ENCODE measurements around the gene ITGB5. TPM values are rescaled to one million over a fixed set of nuclear protein-coding genes. Genes with fewer than 3 reads are reported as not detected.
"Not testable (repeated sequence)": the region's sequence is repeated elsewhere in the genome, so short reads cannot be mapped to it uniquely, and the experiment has no call there.

Gene ITGB5
- total RNA-seq, 2 donors from 2014 or later = 86.1 to 119 TPM

DNA sequence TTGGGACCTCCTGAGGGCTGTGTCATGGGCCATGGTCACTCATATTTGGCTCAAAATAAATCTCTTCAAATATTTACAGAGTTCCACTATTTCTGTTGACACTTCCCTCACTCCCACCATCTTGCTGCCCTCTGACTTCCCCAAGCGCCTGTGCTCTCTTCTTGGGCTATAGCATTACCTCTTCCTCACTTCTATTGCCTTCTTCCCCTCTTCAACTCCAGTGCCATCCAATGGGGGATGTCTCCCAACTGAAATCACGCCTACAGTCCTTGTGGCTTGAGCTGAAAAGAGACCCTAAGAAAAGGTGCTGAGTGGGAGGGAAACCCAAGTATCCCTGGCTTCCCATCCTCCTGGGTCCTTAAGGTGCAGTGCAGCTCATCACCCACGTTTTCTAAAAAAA is 135.1 kb downstream of the ITGB5 start:
- no peak for DNase-seq
- ATAC-seq = no peak
- intact Hi-C loops (cut with DNase I) = no loop called here

DNA sequence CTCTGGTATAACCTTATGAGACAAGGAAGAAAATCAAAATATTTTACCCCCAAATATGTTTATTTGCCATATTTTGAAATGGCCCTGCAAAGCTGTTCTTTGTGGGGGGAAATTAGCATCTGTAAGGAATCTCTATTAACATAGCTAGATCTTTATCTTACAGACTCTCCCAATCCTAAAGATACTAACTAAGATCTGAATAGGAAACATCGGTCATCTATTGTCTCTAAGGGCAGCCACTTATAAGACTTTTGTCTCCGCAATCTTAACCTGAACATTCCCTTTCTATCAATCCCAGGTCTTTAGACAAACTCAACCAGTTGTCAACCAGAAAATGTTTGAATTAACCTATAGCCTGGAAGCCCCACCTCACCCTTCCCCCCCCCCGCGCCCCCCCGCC is 135.7 kb downstream of the ITGB5 start:
- DNase-seq (no peak), ATAC-seq (no peak)
- intact Hi-C loops (cut with DNase I) = no loop called here

DNA sequence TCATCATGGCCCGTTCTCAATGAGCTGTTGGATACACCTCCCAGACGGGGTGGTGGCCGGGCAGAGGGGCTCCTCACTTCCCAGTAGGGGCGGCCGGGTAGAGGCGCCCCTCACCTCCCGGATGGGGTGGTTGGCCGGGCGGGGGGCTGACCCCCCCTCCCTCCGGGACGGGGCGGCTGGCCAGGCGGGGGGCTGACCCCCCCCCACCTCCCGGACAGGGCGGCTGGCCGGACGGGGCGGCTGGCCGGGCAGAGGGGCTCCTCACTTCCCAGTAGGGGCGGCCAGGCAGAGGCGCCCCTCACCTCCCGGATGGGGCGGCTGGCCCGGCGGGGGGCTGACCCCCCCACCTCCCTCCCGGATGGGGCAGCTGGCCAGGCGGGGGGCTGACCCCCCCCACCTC is 137.3 kb downstream of the ITGB5 start:
- intact Hi-C loops (cut with DNase I); ATAC-seq: not testable (repeated sequence)

DNA sequence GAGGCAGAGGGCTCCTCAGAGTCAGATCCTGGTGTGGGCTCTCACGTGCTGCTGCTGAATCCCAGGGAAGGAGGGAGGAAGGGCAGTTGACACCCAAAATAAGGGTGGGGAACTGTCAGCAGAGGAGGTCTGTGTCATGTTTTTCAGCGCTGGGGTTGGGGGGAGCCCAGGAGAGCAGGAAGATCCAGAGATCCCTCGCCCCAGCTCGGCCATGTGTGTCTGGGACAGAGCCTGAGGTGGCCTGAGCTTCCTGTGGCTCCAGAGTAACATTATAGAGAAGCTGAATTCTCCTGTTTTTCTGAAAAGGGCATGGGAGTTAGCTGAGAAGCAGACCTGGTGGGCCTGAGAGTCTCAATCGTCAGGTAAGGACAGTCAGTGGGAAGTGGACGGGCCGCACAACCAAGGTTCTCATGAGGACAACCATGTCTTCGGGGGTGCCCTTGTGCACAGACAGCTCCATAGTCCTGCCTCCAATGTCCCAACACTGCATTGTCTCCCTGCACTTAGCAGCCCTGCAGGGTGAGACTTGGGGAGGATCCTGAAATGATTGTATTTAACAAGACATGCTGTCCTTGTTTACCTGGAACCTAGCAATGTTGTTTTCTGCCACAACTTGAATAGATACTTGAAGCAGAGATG is 138.5 kb downstream of the ITGB5 start:
- DNase-seq (no peak), ATAC-seq (no peak)
- intact Hi-C loops (cut with DNase I) = no loop called here

More for the DNA sequence above, 137.3 kb downstream of the ITGB5 start:
- DNase-seq = not testable (repeated sequence)

DNA sequence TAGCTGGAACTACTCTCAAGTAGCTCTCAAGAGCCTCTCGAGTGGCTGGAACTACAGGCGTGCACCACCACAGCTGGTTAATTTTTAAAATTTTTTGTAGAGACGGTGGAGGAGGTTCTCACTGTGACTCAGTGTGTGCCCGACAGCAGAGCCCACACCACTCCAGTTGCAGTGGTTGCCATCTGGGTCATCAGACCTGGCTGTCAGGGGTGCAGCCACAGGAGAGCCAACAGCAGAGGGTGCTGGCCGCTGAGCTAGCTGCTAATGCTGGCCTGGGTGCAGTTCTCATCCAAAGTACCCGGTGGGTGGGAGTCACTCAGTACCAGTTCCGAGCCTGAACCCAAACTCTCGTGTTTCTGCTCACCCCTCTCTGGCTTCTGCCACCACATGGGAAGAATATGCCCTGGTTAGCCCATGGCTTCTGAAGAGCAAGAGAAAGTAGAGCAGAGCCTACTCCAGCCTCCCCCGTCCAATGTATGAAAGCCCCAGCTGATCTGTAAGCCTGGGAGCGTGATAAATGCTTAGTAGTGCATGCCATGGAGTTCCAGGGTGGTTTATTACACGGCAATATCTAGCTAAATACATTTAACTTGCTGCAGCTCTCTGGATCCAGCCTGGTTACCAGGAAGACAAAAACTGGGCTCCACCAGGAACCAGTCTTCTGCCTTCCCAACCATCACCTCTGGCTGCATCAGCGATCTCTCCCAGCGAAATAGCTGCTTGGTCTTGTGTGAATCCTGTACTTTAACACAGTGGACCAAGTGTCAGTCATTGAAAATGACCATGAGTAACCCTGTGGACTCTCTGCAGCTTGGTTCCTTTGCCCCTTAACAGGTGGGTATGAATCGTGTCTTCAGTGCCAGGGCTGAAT is 139.8 kb downstream of the ITGB5 start:
- ATAC-seq = no peak
- no peak for DNase-seq
- intact Hi-C loops (cut with DNase I) = no loop called here

DNA sequence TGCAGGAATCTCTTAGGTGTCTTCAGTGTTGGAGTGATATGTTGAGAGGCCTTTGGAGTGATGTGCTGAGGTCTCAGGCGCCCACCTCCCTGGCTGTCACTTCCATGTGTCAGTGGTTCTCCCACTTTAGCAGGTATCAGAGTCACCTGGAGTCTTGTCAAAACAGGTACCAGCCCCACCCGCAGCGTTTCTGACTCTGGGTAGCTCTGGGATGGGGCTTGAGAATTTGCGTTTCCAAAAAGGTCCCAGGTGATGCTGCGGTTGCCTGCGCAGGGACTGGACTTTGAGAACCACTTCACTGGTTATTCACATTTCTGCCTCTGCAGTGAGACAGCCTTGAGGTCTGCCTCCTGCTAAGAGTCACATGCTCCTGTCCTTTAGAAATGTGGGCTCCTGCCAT is 141.4 kb downstream of the ITGB5 start:
- no peak for DNase-seq
- intact Hi-C loops (cut with DNase I) = no loop called here
- ATAC-seq = no peak

DNA sequence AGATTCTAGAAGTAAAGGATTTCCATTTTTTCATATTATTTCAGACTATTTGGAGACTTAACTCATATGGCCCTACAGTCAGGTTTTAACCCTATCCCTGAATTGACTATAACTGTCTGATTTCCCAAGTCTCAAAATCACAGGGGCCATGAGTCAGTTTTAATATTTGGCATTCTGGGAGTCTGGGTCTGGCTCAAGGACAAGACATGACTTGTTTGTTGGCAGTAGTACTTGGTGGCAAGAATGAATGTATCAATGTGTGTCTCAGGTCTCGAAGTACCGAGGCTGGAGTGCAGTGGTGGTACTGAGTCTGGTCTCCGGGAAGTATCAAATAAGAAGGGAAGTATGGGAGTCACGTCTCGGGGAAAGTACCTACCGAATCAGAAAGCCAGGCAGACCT is 146.1 kb downstream of the ITGB5 start:
- peak in 1 of 2 donors; percentile 44 for ATAC-seq
- intact Hi-C loops (cut with DNase I) = no loop called here
- DNase-seq = no peak

DNA sequence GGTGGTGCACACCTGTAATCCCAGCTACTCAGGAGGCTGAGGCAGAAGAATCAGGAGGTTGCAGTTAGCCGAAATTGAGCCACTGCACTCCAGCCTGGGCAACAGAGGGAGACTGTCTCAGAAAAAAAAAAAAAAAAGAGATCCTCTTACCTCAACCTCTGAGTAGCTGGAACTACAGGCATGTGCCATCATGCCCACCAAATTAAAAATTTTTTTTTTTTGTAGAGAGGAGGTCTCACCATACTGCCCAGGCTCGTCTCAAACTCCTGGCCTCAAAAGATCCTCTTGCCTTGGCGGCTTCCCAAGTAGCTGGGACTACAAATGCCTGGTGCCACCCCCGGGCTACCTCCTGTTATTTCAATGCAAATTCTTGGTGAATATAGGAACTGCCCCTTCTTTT is 155.4 kb downstream of the ITGB5 start:
- intact Hi-C loops (cut with DNase I) = no loop called here
- no peak for DNase-seq
- no peak for ATAC-seq

DNA sequence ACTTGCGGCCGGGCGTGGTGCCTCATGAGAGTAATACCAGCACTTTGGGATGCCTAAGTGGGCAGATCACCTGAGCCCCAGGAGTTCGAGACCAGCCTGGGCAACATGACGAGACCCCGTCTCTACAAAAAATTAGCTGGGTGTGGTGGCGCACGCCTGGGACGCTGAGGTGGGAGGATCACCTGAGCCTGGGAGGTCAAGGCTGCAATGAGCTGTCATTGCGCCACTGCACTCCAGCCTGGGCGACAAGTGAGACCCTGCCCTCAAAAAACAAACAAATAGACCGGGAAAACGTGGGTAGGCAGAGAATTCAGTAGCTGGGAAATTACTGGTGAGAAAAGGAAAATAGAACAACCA is 156.2 kb downstream of the ITGB5 start:
- intact Hi-C loops (cut with DNase I) = no loop called here
- ATAC-seq (no peak), DNase-seq (no peak)

DNA sequence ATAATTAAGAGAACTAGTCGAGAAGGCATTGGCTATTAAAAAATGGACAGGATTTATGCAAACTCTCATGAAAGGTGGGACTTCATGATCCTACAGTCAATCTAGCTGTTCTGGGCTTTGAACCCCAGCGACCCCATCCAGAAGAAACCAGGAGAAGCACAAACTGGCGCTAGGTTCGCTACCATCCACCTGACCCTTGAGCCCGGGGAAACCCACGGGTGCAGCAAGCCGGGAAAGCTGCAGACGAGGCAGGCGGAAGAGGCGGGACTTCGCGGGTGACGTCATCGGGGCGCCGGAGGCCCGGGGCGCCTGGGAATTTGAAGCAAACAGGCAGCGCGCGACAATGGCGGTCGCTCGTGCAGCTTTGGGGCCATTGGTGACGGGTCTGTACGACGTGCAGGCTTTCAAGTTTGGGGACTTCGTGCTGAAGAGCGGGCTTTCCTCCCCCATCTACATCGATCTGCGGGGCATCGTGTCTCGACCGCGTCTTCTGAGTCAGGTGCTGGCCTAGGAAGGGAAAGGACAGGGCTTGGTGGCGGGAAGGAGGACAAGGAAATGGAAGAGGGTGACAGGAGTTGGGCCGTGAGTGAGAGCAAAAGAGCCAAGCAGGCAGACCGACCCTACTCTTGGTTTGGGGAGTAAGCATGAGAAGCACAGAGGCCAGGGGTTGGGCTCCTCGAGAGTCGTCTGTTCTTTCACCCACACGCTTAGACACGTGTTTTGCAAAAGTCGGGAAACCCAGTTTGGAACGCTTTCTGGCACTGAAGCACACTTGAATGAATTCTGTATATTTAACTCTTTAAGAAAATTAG is 156.8 kb downstream of the ITGB5 start, which contains the start of gene UMPS:
Gene UMPS (plus strand): TSS at position 324 of the 812 bp plus-strand sequence. CDS start 20 bp downstream, at position 344.
- DNase-seq (peak; percentile 94), ATAC-seq (peak; percentile 98 to 99)
- intact Hi-C loops (cut with DNase I) = no loop called here

DNA sequence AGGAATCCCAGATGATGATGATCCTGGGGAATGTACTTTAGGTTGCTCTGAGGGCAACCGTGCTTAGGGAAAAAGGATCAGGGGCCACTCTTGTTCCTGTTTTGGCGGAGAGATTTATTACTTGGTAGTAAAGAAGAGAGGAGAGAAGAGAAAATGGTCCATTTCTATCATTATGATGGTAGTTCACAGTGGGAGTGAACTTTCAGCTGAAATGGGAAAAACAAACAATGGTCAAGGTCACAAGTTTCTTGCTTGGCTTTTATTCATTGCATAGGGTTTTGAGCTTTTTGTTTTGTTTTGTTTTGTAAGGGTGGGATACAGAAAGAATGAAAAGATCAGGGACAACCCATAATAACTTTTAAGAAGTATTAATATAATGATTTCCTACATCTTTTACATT is 164.6 kb downstream of the ITGB5 start:
- DNase-seq (no peak), ATAC-seq (no peak)
- intact Hi-C loops (cut with DNase I) = no loop called here

DNA sequence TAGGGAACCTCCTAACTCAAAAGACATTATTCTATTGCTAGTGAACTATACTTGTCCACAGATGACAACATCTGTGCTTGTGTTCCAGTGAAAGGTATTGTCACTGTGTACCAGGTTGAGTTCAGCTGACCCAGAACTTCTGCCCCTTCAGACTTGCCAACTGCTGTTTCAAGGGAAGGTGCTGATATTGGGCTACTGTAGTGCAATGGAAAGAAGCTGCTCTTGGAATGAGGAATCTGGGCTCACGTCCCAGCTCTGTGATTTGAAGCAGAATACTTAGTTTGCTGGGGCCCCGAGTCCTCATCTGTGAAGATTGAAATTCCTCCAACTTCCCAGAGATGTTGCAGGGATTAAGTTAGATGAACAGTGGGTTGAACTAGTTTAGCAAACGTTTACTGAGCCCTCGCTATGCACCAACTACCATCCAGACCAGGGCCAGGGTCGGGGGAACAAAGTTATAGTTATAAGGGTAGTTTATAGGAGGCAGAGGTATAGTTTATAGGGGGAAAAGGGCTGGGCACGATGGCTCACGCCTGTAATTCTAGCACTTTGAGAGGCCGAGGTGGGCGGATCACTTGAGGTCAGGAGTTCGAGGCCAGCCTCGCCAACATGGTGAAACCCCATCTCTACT is 172.8 kb downstream of the ITGB5 start:
- intact Hi-C loops (cut with DNase I) = no loop called here
- no peak for DNase-seq
- ATAC-seq = no peak

Small RNA genes within 50 kb of the gene (microRNA-seq; reads per million reads assigned to microRNA genes)
- 0 to 1.2 reads per million in 2 donors for gene MIR544B

Other genes with a start within 250 kb of the ITGB5 start
- 10 to 100 TPM; 14.8 to 18.8 TPM for gene UMPS, start 156.9 kb downstream of the ITGB5 start, total RNA-seq
- gene MUC13, start 47.4 kb upstream of the ITGB5 start, total RNA-seq = not detected
- 100 to 1,000 TPM; 120 to 149 TPM for gene HEG1, start 168.6 kb upstream of the ITGB5 start, total RNA-seq